DMS53 treated with DMSO at 0.1 percent for 48 hours (cell line): ENCODE results near the gene CACNA1G.
A peak's percentile ranks its signal among the peaks of the same experiment; 100 is the strongest.

Source experiments
- DNase-seq: peaks from one replicate; lab custom pipeline; 2025; ENCODE audit not compliant: unreplicated experiment; lab: John Stamatoyannopoulos, UW

Gene CACNA1G

DNA sequence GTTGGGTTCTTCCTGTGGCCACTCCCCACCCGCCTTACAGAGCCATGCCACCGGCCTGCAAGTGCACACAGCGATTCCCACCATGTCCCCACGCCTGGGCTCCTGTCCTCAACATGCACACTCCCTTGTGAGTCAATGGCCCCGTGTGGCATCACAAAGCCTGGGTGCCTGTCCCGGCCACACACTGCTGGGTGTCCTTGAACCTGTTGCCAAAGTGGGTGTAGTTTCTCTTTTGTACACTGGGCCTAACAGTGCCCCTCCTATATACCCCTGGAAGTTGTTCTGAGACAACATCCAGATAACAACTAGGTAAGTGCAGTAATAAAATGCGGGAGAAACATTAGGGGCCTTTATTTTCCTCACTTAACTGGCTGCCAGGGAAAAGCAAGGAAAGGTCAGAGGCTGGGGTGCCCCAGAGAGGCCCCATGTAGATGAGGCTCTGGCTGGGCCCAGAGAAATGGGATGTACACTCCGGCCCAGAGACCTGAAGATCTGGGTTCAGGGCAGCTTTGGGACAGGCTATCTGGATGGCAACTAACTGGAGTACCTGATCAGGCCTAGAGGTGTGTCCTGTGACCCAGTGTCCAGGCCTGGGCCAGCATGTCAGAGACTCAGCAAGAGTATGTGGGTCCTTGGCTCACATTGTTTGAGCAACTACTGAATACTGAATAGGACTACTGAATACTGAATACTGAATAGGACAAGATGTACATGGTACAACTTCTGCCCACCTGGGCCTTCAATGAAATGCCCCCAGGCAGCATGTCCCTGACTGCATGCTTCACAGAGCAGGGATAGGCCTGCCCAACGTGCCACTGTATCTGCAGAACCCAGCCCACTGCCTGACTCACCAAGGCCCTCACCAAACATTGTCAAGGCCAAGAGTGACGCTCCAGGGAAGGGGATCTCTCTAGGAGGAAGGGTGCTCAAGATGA lies 82.5 kb downstream of the CACNA1G start:
- DNase-seq: no peak

DNA sequence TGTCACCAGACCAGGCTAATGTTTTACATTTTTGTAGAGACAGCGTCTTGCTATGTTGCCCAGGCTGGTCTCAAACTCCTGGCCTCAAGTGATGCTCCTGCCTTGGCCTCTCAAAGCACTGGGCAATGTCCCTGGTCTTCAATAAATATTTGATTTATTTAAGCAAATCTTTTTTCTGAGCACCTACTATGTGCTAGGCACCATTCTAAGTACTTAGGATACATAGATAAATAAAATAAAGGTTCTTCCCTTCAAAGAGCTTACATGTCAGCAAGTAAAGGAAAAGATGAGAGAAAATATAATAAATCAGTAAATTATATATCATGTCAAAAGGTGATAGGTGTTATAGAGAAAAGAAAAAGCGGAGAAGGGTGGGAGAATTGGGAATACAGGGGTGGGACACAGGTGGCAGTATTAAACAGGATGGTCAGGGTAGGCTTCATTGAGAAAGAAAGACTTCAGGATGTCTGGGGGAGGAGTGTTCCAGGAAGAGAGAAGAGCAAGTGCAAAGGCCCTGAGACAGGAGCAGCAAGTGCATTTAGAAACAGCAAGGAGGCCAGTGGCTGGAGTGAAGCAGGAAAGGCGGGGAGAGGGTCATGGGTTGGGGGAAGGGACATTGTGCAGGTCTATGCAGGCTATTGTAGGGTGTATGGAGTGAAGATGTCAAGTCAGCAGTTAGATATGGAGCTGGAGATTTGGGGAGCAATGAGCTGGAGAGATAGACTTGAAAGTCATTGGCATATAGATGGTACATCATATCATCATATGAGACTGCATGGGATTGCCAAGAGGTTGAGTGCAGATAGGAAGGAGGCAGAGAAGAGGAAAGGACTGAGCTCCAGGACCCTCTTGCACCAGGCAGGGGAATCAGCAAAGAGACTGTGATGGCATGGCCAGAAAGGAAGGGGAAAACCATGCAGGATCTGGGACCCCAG lies 85.5 kb downstream of the CACNA1G start:
- DNase-seq: no peak

DNA sequence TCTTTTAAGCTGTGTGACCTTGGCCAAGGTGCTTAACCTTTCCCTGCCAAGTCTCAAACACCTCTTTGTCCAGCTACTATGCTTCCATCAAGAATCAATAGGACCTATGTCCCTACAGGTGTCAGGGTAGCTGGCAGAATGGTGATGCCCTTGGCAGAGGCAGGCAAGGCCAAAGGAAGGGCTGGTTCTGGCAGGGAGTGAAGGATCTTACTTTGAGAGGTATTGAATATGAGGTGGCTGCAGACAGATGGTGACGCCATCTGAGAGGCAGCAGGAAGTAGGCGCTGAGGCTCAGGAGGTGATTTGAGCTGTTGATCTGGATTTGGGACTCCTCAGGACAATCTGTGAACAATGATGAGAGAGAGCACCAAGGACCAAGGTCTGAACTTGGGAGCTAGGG lies 86.7 kb downstream of the CACNA1G start:
- no peak for DNase-seq

DNA sequence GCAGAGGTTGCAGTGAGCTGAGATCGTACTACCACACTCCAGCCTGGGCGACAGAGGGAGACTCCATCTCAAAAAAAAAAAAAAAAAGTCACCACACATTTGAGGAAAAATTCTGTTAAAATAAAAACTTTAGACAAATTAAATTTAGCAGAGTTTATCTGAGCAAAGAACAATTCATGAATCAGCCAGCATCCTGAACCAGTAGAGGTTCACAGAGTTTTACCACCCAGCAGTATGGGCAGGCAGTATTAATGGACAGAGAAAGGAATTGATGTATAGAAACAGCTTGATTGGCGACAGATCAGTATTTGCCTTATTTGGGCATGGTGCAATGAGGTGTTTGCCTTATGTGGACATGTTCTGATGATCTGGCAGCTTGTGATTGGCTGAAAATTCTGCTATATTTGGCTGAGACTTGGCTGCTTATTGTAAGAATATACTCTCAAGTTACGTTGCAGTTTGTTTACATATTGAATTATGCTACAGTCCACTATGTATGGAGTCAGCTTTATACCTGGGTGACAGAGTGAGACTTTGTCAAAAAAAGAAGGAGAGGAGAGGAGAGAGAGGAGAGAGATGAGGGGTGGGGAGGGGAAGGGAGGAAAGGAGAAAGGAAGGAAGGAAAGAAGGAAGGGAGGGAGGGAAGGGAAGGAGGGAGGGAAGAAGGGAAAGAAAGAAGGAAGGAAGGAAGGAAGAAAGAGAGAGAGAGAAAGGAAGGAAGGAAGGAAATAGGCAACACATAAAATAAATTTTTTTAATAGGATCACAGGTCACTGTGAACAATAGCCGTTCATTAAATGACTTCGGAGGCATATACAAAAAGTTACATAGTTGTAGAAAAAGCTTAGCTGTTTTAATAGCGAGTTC lies 88.8 kb downstream of the CACNA1G start:
- DNase-seq: no peak

DNA sequence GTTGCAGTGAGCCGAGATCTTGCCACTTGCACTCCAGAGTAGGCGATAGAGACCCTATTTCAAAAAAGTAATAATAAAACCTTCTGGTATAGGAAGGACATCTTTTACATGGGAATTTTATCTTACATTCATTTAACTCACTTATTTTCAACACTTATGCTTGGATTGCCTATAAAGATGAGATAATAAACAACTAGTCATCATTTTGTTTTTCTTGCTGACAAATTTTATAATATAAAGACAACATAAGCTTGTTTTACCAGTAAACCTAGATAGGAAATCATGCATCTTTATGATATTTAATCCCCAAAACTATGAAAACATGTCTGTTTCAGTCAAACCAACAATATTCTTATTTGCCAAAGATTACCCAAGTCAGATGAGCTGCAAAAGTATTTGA lies 91.1 kb downstream of the CACNA1G start:
- no peak for DNase-seq

DNA sequence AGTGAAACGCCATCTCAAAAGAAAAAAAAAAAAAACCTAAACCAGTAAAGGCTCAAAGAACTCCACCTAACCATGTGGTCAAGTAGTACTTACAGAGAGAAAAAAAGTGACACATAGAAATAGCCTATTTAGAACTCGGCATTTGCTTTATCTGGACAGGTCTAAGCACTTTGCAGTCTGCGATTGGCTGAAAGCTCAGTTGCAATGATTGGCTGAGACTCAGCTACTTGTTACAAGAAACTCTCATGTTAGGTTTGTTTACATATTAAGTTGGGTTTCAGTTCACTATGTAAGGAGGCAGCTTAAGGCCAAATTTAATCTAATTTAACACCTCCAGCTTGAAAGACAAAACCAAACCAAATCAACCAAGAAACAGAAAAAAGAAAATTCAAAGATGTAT lies 93.2 kb downstream of the CACNA1G start:
- DNase-seq: peak; percentile 33

DNA sequence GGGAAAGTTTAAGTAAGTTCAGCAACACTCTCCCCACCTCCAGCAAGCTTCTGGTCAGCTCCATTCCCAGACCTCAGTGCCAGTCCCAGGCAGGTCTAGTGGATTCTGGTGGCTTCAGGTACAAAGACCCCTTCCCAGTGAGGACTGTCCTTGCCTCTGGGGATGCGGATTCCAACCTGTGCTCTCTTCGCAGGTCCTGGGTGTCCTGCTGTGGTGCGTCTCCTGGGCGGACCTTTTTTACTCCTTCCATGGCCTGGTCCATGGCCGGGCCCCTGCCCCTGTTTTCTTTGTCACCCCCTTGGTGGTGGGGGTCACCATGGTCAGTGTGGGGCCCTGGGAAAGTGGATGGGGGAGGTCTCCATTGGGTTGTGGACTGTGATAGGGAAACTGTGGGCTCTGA lies 96.0 kb downstream of the CACNA1G start:
- DNase-seq: no peak

DNA sequence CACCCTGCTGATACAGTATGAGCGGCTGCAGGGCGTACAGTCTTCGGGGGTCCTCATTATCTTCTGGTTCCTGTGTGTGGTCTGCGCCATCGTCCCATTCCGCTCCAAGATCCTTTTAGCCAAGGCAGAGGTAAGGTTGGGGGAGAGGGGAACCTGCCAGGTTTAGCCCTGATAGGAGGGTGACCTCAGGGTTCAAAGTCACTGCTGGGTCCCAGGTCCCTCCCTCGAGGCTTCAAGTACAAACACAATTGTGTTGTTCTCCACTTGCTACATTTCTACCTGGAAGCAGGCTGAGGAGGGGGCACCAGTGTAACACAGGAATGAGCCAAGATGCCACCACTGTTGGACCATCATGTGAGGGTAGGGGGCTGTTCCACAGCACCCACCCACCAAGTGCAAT lies 96.5 kb downstream of the CACNA1G start:
- DNase-seq: no peak

DNA sequence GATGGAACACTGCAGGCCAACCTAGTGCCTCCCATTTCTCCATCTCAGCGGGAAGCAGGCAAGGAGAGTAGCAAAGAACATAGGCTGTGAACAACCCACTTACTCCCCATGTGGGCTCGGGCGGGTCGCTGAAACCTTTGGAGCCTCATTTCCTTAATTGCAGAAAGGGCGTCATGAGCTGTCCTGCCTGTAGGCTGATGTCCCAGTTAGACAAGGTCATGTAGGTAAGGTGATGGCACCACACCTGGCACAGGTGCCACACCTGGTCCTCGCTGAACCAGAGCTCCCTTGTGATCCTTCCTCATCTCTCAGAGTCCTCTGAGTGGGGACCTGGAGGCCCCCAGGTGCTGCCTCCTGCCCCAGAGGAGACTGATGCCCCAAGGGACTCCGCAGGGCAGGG lies 97.1 kb downstream of the CACNA1G start:
- DNase-seq: no peak

DNA sequence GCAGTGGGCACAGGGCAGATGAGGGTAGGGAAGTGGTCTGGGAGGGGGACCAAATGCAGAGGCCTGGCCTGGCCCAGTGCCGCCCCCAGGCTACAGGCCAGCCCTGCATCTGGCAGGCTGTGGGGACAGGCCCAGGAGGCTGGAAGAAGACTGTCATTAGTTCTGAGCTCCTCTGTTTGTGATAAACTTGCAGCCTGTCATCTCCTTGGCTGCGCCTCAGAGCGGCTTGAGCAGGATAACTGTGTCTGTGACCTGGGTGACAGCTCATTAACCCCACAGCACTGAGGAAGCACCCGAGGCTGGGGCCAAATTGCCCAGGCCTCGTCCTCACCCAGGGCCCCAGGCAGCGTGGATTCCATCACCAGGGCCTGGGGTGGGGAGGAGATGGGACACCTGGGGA lies 98.1 kb downstream of the CACNA1G start:
- no peak for DNase-seq

DNA sequence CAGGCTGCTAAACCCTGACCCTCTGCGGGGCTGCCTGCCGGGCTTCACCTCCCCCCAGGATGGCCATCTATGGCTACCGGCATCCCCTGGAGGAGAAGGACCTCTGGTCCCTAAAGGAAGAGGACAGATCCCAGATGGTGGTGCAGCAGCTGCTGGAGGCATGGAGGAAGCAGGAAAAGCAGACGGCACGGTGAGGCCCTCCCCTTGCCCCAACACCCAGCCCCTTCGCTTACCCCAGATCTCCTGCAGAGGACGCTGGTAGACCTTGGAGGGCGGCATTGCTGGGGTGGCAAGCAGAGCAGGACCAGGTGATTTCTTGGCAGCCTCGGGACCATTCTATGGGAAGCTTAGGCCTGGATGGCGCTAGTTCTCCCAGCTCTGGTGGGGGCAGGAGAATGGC lies 98.7 kb downstream of the CACNA1G start:
- DNase-seq: no peak

DNA sequence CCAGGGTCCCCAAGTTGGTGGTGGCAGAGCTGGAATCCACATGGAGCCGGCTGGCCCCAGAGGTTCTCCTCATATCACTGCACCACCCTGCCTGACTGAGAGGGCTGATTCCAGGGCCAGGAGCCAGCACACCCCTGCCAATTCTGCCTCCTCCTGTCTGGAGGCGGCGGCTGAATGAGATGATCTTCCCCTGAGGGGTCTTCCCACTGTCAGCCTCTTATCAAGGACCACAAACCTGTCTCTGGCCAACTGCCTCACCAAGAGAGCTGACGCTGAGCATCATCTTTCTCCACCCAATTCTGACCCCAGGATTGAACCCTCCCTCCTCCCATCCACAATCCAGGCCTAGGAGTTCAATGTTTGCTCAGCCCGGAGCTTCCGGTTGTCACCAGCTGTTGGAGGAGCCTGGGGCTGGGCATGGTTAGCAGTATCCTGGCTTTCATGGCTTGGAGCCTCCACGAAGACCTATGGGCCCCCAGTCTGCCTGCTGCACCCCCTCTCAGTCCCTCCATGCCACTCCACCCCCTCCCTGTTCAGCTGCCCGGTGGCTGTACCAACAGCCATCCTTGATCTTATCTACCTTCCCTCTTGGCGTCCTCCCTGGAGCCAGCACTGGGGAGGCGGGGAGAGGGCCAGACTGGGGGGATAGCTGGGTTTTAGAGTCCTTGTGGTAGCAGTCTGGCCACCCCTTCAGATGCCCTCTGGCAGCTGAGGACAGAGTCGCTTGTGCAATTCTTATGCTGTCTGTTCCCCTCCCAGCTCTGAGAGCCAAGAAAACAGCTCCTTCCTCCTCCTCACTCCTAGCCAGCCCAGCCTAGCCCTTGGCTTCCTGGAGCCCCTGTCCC lies 99.7 kb downstream of the CACNA1G start:
- peak; percentile 61 for DNase-seq

DNA sequence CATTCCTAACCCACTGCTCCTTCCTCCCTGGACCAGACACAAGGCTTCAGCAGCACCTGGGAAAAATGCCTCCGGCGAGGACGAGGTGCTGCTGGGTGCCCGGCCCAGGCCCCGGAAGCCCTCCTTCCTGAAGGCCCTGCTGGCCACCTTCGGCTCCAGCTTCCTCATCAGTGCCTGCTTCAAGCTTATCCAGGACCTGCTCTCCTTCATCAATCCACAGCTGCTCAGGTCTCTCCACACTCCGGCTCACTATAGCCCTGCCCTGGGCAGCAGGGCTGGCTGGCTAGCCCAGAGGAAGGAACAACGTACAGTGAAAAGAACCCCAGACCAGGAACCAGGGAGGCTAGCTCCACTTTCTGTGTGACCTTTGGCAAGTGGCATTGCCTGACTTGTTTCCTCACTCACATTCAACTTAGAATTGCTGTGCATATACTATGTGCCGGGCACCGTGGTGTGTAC lies 100.4 kb downstream of the CACNA1G start:
- peak; percentile 10 for DNase-seq

DNA sequence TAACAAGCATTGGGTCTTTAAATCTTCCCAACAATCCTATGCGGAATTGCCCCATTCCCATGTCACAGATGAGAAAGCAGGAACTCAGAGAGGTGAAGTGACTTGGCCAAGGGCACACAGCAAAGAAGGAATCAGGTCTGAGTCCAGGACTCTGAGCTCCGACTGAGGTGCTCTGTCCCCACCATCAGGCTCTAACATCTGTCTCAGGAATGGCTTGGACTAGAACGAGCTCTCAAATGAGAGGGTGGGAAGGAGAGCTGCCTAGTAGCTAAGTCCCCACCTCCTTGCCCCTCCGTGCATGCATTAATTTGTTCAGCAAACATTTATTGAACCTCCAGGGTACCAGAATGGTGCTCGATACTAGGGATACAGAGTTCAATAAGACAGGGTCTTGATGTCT lies 100.8 kb downstream of the CACNA1G start:
- no peak for DNase-seq

DNA sequence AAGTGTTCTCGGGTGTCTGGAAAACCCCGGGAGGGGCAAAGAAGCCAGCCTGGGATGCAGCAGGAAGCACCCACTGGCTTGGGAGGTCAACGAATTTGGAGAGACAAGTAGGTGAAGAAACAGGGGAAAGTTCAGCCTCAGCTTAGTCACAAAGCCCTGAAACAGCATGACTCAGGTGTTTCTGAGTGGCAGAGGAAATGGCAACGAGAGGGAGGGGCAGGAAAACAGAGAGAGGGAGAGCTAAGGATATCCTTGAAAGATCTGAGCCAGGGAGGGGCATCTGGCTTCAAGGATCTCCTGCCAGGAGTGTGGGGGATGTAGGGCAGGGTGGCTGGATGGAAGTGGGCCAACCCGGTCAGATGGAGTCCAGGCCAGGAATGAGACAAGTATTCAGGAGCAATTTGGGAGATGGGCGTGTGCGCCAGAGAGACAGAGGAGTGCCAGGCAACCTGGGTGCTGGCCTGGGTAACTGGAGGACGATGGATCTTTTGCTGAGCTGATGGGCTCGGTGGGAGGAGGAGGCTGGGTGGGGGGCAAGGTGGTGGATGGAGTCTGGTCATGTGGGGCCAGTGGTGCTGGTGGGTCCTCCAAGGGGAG lies 101.4 kb downstream of the CACNA1G start:
- DNase-seq: peak; percentile 86

DNA sequence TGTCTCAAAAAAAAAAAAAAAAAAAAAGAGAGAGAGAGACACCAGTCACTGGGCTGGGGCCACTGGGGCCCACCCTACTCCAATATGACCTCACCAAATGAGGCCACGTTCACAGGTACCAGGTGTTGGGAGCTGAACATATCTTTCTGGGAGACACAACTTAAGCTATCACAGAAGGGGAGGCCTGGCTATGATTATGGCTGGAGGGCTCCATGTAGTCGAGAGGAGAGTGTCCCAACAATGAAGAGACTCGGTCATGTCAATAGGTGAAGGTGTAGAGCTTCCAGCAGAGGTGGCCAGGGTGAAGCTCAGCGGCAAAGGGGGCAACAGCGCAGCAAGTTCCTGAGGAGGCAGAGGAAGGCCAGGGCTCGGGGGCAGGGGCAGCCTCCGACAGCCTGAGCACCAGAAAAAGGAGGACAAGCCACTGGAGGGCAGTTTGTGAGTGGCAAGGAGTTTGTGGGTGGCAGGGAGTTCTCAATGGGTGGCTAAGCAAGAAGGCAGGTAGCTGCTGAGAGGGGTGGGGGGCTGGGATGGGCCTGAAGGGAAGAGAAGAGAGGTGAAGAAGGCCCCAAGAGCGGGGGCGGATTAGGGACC lies 102.2 kb downstream of the CACNA1G start:
- DNase-seq: no peak

DNA sequence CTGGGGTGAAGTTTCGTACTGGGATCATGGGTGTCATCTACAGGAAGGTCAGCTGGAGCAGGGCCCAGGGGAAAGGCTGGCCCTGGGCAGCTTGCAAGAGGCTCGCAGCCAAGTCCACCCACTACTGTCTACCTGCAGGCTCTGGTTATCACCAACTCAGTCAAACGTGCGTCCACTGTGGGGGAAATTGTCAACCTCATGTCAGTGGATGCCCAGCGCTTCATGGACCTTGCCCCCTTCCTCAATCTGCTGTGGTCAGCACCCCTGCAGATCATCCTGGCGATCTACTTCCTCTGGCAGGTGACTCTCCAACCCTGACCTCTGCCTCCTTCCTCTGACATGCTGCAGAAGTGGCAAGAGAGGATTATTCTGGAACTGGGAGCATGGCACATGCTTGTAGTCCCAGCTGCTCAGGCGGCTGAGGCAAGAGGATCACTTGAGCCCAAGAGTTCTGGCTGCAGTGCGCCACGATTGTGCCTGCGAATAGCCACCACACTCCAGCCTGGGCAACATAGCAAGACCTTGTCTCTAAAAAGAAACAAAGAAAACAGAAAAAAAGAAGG lies 103.4 kb downstream of the CACNA1G start:
- no peak for DNase-seq

DNA sequence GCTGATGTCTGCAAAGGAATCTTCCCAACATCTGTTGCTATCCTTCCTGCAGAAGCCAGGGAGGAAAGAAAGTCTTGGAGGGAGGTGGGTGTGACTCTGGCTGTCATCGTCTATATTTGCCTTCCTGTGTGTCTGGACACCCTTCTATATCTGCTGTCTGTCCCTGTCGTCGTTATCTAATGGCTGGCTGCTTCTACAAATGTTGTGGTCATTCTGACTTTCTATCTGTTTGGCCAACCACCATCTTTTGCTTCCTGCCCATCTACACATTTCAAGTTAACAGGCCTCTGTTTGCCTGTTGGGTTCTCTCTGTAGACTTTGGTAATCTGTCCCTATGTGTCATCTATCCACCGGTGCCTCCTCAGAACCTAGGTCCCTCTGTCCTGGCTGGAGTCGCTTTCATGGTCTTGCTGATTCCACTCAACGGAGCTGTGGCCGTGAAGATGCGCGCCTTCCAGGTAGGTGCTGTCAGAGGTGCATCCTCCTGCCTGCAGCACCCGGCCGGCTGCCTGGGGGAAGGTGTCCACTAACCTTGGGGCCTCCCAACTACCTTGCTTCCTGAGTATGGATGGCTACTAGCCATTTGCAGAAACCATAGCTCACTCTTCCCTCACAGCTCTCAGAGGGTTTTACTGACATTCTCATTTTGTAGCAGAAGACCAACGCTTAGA lies 104.4 kb downstream of the CACNA1G start:
- DNase-seq: no peak
